ENCODE results near the gene ALLC. TPM values are rescaled to one million over a fixed set of nuclear protein-coding genes. Genes with fewer than 3 reads are reported as not detected.
"Not testable (repeated sequence)": the region's sequence is repeated elsewhere in the genome, so short reads cannot be mapped to it uniquely, and the experiment has no call there.

The ALLC gene
- total RNA-seq (2014; rRNA removed; shearing (Covaris generic)): not detected in 2 replicates

GRCh38 chr2:3657881-3658280, at the start of gene ALLC:
Gene ALLC (plus strand): TSS chr2:3658200. CDS start chr2:3671158, 12,958 bp downstream.
- DNase-seq (ENCODE audit: low spot score): no peak

DNA sequence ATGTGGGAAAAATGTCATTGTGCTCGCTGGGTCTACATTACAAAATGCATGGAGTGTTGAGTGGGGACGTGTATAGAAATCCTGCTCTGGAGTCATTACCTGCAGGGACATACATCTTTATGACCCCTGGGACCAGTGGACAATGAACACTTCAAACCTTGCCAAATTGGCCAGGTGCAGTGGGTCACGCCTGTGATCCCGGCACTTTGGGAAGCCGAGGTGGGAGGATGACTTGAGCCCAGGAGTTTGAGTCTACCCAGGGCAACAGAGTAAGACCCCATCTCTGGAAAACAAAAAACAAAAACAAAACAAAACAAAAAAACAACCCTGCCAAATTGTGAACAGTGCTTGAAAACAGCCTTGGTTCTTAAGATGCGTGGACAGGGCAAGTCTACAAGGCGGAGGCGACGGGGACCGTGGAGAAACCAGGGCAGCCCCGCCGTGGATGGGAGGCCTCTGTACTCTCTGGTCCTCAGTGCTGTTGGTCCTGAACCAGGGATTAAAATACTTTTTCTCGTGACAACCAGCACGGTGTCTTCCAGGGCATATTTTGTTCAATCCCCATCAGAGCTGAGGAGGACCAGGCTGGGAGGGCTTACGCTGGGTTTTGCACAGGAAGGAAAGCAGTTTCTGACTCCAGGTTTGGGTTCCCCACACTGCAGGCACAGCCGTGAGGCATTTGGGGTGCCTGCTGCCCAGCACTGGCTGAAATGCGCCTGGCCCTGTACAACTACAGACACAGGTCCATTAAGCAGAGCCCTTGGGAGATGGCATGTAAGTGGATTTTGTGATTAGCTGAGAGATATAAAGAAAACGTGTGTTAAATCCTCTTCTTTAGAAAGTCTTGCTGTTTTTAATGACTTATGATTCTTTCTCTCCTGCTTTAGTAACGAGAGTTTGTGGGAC, 49.4 kb upstream of the ALLC start:
- no peak for DNase-seq (ENCODE audit: low spot score)

DNA sequence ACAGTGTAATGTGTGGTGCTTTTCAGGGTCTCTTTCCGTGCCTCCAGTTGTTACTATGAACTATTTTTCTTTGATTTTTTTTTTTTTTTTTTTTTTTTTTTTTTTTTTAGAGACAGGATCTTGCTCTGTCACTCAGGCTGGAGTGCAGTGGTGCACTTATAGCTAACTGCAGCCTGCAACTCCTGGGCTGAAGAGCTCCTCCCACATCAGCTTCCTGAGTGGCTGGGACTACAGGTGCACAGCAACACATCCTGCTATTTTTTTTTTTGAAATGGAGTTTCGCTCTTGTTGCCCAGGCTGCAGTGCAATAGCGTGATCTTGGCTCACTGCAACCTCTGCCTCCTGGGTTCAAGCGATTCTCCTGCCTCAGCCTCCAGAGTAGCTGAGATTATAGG, 48.7 kb upstream of the ALLC start:
- DNase-seq (ENCODE audit: low spot score): not testable (repeated sequence)

DNA sequence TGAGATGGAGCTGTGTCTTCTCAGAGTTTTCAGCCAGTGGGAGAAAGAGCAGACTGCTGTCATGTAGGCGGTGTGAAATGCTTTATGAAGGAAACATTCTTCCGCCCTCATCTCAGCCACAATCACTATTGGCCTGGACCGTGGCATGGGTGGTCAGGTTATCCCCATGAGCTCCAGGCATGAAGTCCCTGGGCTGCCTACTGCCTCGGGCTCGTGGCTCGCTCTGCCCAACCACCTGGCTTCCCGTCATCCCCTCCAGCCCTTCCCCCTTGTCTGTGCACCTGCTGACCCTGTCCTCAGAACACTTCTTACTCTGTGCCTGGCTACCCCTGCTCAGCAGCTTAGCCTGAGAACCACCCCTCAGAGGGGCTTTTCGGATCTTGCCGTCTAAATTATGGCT, 47.6 kb upstream of the ALLC start:
- DNase-seq (ENCODE audit: low spot score): no peak

GRCh38 chr2:3610881-3611505, 47.0 kb upstream of the ALLC start:
- DNase-seq (ENCODE audit: low spot score): no peak

DNA sequence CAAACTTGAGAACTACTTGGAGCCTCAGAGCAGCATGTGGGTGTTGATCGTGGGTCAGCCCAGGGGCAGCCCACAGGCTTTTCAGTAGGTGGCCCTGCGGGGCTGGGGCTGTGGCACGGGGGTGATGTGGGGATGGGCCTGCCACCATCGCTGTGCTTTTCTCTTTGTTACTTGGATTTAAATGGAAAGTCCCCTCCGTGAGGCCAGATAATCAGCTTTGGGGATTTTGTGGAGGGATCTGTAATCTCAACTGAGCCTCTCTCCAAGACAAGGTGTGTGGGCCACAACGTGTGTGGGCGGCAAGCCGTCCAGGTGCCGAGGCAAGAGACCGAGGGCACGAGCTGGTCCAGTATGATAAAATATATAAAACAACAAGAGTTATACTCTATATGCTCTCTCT, 46.4 kb upstream of the ALLC start:
- DNase-seq (ENCODE audit: low spot score): no peak

DNA sequence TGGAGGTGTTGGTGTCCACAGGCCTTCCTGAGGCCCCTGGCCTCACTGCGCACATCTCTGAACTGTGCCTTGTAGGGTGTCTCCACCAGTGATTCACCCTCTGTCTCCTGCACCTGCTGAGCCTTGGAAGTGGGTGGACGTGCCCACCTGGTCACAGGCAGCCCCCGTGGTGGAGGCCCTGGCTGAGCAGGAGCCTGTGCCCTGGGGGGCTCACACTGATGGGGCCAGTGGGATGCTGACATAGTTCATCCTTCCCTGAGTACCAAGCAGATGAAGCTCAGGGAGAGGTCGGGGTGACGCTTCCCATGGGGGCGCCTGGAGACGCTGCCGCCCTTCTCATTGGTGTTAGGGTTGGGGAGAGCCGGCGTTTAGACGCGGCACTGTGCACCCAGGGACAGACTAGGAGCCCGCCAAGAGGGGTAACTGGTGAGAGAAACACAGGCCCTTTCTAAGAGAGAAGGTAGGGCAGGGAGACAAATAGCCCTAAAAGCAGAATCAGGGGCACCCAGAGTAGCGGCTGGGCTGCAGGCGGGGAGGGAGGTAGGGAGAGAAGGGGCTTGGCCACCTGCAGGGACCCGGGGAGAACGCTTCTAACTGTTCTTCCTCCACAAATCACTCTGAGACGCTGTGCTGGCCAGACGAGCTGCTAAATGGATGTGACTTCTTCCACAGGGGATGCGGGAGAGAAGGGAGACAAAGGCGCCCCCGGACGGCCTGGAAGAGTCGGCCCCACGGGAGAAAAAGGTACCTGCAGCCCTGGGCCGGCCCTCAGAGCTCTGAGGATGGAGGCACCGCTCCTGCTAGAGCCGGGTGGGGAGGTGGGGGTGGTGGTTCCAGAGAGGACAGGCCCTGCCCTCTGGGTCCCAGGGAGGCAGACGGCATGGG, 45.1 kb upstream of the ALLC start:
- DNase-seq (ENCODE audit: low spot score): no peak

- DNase-seq (ENCODE audit: low spot score): no peak
Observed at GRCh38 chr2:3613524-3613905, 44.5 kb upstream of the ALLC start.

- DNase-seq (ENCODE audit: low spot score): not testable (repeated sequence)
Observed at GRCh38 chr2:3614743-3615142, 43.3 kb upstream of the ALLC start.

GRCh38 chr2:3615541-3616200, 42.3 kb upstream of the ALLC start:
- DNase-seq (ENCODE audit: low spot score): not testable (repeated sequence)

DNA sequence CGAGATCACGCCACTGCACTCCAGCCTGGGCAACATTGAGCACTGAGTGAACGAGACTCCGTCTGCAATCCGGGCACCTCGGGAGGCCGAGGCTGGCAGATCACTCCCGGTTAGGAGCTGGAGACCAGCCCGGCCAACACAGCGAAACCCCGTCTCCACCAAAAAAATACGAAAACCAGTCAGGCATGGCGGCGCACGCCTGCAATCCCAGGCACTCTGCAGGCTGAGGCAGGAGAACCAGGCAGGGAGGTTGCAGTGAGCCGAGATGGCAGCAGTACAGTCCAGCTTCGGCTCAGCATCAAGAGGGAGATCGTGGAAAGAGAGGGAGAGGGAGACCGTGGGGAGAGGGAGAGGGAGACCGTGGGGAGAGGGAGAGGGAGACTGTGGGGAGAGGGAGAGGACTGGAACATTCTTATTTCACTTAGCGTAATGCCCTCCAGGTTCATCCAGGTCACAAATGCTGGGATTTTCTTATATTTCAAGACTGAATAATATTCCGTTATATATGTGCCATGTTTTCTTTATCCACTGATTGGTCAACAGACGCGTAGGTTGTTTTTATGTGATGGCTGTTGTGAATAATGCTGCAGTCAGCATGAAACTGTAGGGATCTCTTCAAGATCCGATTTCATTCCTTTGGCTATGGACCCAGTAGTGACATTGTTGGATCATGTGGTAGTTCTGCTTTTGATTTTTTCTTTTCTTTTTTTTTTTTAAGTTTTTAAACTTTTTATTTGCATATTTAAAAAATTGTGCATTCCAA, 41.4 kb upstream of the ALLC start:
- not testable (repeated sequence) for DNase-seq (ENCODE audit: low spot score)

GRCh38 chr2:3617198-3617890, 40.7 kb upstream of the ALLC start:
- no peak for DNase-seq (ENCODE audit: low spot score)

DNA sequence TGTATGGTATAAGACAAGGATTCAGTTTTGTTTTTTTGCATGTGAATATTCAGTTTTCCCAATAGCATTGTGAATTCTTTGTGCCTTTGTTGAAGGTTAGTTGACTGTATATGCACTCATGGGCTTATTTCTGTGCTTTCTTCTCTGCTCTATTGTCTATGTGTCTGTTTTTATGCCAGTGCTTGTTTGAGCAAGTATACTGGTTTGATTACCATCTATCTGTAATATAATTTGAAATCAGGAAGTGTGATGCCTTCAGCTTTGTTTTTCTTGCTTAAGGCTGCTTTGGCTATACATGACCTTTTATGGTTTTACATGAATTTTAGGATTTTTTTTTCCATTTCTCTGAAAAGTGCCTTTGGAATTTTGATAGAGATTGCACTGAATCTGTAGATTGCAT, 39.6 kb upstream of the ALLC start:
- DNase-seq (ENCODE audit: low spot score): no peak

- DNase-seq (ENCODE audit: low spot score): no peak
Observed at GRCh38 chr2:3619033-3619432, 39.0 kb upstream of the ALLC start.

GRCh38 chr2:3619661-3620060, 38.3 kb upstream of the ALLC start:
- not testable (repeated sequence) for DNase-seq (ENCODE audit: low spot score)

GRCh38 chr2:3620834-3621233, 37.2 kb upstream of the ALLC start:
- DNase-seq (ENCODE audit: low spot score): no peak

DNA sequence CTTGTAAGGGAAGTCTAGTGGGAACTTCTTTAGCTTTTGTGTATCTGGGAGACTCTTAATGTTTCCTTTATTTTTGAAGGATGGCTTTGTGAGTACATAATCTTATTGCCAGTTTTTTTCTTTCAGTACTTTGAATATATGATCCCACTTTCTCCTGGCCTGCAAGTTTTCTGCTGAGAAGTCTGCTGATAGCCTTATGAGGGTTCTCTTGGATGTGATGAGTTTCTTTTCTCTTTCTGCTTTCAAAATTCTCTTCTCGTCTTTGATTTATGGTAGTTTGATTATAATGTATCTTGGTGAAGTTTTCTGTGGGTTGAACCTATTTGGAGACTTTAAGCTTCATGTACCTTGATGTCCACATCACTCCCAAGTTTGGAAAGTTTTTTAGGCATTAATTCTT, 35.0 kb upstream of the ALLC start:
- DNase-seq (ENCODE audit: low spot score): no peak

GRCh38 chr2:3624059-3624794, 33.8 kb upstream of the ALLC start:
- DNase-seq (ENCODE audit: low spot score): no peak

GRCh38 chr2:3625186-3625585, 32.8 kb upstream of the ALLC start:
- no peak for DNase-seq (ENCODE audit: low spot score)
